ENCODE data around the gene TRIM62. TPM values are rescaled to one million over a fixed set of nuclear protein-coding genes. Genes with fewer than 3 reads are reported as not detected.

The TRIM62 gene
- total RNA-seq, 2 experiments from 2014 or later: 2.4 to 8.4 TPM

DNA sequence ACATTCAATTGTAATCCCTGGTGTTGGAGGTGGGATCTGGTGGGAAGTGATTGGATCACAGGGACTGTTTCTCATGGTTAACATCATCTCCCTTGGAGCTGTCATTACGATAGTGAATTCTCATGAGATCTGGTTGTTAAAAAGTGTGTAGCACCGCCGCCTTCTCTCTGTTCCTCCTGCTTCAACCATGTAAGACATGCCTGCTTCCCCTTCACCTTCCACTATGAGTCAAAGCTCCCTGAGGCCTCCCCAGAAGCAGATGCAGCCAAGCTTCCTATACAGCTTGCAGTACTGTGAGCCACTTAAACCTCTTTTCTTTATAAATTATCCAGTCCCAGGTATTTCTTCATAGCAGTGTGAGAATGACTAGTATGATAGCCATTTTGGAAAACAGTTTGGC is 30.1 kb upstream of the TRIM62 start:
- no peak overlapping the region for H3K27ac ChIP-seq (ENCODE audit: low read depth, low read length, poor library complexity, severe bottlenecking)
- no peaks in the 10 kb centered on the region for H3K9me3 ChIP-seq (ENCODE audit: low read length)
- intact Hi-C loops (cut with micrococcal nuclease; ENCODE audit: unreplicated experiment): no loop called here
- no peak overlapping the region for H2AFZ ChIP-seq (ENCODE audit: low read length)
- H3K4me2 ChIP-seq (ENCODE audit: low read length): no peak overlapping the region
- H3K36me3 ChIP-seq (ENCODE audit: insufficient read depth, low read length): no peaks in the 10 kb centered on the region
- no peak for TF ChIP-seq EZH2phosphoT487 (IDR thresholded peaks at IDR 0.05; ENCODE audit: borderline replicate concordance, low read depth, low read length)
- no peaks in the 10 kb centered on the region for H3K4me1 ChIP-seq (ENCODE audit: insufficient read depth, low read length, poor library complexity, severe bottlenecking)
- no peaks in the 10 kb centered on the region for H3K79me2 ChIP-seq (ENCODE audit: insufficient read depth, low read depth, low read length)
- POLR2A ChIA-PET: no interaction called here
- CTCF ChIA-PET (ENCODE audit: unreplicated experiment): no interaction called here
- no peaks in the 10 kb centered on the region for H3K9me2 ChIP-seq (ENCODE audit: insufficient read depth, low read length)
- no peak overlapping the region for H3K4me3 ChIP-seq (ENCODE audit: low read depth, low read length, poor library complexity, severe bottlenecking)
- no peak for DNase-seq (ENCODE audit: low spot score)
- BruUV-seq (replicated peaks): no TSS peak
- no peaks in the 10 kb centered on the region for H4K20me1 ChIP-seq (ENCODE audit: insufficient read depth, low read length)

DNA sequence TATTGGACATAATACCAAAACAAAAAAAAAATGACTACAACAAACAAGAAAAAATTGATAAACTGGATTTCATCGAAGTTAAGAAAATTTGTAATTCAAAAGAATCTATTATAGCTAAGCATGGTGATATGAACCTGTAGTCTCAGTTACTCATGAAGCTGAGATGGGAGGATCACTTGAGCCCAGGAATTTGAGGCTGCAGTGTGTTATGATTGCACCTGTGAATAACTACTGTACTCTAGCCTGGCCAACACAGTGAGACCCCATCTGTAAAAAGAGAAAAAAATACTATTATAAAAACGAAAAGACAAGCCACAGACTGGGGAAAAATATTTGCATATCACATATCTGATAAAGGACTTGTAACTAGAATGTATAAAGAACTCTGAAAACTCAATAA is 24.5 kb upstream of the TRIM62 start:
- Histone ChIP-seq H3K4me3 (ENCODE audit: low read depth, low read length, poor library complexity, severe bottlenecking) (no peak overlapping the region), H3K79me2 (ENCODE audit: insufficient read depth, low read depth, low read length) (no peaks in the 10 kb centered on the region), H4K20me1 (ENCODE audit: insufficient read depth, low read length) (no peaks in the 10 kb centered on the region), H3K4me1 (ENCODE audit: insufficient read depth, low read length, poor library complexity, severe bottlenecking) (no peaks in the 10 kb centered on the region), H3K9me2 (ENCODE audit: insufficient read depth, low read length) (no peaks in the 10 kb centered on the region), H3K27ac (ENCODE audit: low read depth, low read length, poor library complexity, severe bottlenecking) (no peak overlapping the region), H3K36me3 (ENCODE audit: insufficient read depth, low read length) (no peaks in the 10 kb centered on the region), H3K4me2 (ENCODE audit: low read length) (no peak overlapping the region), H2AFZ (ENCODE audit: low read length) (no peak overlapping the region), H3K9me3 (ENCODE audit: low read length) (no peaks in the 10 kb centered on the region)
- POLR2A ChIA-PET: no interaction called here
- BruUV-seq (replicated peaks): no TSS peak
- DNase-seq (ENCODE audit: low spot score): no peak
- CTCF ChIA-PET (ENCODE audit: unreplicated experiment): no interaction called here
- TF ChIP-seq, protein P1, sequence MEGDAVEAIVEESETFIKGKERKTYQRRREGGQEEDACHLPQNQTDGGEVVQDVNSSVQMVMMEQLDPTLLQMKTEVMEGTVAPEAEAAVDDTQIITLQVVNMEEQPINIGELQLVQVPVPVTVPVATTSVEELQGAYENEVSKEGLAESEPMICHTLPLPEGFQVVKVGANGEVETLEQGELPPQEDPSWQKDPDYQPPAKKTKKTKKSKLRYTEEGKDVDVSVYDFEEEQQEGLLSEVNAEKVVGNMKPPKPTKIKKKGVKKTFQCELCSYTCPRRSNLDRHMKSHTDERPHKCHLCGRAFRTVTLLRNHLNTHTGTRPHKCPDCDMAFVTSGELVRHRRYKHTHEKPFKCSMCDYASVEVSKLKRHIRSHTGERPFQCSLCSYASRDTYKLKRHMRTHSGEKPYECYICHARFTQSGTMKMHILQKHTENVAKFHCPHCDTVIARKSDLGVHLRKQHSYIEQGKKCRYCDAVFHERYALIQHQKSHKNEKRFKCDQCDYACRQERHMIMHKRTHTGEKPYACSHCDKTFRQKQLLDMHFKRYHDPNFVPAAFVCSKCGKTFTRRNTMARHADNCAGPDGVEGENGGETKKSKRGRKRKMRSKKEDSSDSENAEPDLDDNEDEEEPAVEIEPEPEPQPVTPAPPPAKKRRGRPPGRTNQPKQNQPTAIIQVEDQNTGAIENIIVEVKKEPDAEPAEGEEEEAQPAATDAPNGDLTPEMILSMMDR (conservative IDR thresholded peaks at IDR 0.05; ENCODE audit: low read length): no peak
- no peak for TF ChIP-seq EZH2phosphoT487 (IDR thresholded peaks at IDR 0.05; ENCODE audit: borderline replicate concordance, low read depth, low read length)
- intact Hi-C loops (cut with micrococcal nuclease; ENCODE audit: unreplicated experiment): no loop called here

DNA sequence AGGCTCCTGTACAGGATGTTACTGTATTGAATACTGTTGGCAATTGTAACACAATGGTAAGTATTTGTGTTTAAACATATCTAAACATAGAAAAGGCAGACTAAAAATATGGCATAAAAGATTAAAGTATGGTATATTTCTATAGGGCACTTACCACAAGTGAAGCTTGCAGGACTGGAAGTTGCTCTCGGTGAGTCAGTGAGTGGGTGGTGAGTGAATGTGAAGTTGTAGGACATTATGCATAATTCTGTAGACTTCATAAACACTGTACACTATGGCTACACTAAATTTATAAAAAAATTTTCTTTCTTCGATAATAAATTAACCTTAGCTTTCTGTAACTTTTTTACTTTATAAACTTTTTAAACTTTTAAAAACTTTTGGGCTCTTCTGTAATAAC is 13.7 kb upstream of the TRIM62 start:
- Histone ChIP-seq H3K36me3 (ENCODE audit: insufficient read depth, low read length) (no peaks in the 10 kb centered on the region), H3K9me3 (ENCODE audit: low read length) (no peaks in the 10 kb centered on the region), H3K79me2 (ENCODE audit: insufficient read depth, low read depth, low read length) (no peaks in the 10 kb centered on the region), H3K4me2 (ENCODE audit: low read length) (no peak overlapping the region), H3K4me3 (ENCODE audit: low read depth, low read length, poor library complexity, severe bottlenecking) (no peak overlapping the region), H3K9me2 (ENCODE audit: insufficient read depth, low read length) (no peaks in the 10 kb centered on the region), H3K27ac (ENCODE audit: low read depth, low read length, poor library complexity, severe bottlenecking) (no peak overlapping the region), H4K20me1 (ENCODE audit: insufficient read depth, low read length) (no peaks in the 10 kb centered on the region), H2AFZ (ENCODE audit: low read length) (no peak overlapping the region), H3K4me1 (ENCODE audit: insufficient read depth, low read length, poor library complexity, severe bottlenecking) (no peaks in the 10 kb centered on the region)
- TF ChIP-seq, protein P1 (conservative IDR thresholded peaks at IDR 0.05; ENCODE audit: low read length): no peak
- no peak for TF ChIP-seq EZH2phosphoT487 (IDR thresholded peaks at IDR 0.05; ENCODE audit: borderline replicate concordance, low read depth, low read length)
- CTCF ChIA-PET (ENCODE audit: unreplicated experiment): no interaction called here
- intact Hi-C loops (cut with micrococcal nuclease; ENCODE audit: unreplicated experiment): no loop called here
- no peak for DNase-seq (ENCODE audit: low spot score)
- POLR2A ChIA-PET: no interaction called here
- BruUV-seq (replicated peaks): no TSS peak
